ENCODE data around the gene MACO1. TPM values are rescaled to one million over a fixed set of nuclear protein-coding genes. Genes with fewer than 3 reads are reported as not detected.
"Not testable (repeated sequence)": the region's sequence is repeated elsewhere in the genome, so short reads cannot be mapped to it uniquely, and the experiment has no call there.

Gene MACO1
- total RNA-seq, 1 donor: 19.9 TPM

DNA sequence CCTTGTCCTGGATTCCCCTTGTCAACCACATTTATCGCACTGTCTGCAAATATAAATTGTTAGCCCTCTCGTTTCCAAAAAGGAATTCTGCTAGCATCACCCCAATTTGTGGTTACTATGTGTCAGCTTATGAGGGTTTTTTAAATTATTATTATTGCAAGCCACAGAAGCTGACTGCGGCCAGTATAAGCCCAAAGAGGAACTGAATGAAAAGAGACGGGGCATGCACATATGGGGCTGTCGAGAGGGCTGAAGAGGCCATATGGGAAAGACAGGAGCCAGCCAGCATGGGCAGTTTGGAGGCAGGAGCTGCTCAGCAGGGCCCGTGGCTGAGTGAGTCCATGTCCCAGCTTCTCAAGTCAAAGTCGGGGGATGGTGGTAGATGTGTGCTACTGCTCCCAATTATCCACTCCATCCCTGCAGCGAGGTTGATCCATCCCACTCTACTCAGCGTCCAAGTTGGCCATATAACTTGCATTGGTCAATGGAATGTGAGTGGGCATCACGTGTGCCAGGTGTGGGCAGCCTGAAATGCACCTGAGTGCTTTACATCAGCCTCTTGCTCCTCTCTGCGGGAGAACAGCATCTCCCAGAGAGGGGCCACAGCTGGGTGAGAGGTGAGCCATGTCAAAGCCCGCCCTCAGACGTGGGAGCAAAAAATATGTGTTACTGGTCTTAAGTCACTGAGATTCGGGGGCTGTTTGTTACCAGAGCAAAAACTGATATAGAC lies 75.1 kb downstream of the MACO1 start:
- H3K4me3 ChIP-seq (ENCODE audit: low read depth, low read length): no peak overlapping the region
- no peak for DNase-seq (ENCODE audit: low read depth)
- TF ChIP-seq, protein P1, sequence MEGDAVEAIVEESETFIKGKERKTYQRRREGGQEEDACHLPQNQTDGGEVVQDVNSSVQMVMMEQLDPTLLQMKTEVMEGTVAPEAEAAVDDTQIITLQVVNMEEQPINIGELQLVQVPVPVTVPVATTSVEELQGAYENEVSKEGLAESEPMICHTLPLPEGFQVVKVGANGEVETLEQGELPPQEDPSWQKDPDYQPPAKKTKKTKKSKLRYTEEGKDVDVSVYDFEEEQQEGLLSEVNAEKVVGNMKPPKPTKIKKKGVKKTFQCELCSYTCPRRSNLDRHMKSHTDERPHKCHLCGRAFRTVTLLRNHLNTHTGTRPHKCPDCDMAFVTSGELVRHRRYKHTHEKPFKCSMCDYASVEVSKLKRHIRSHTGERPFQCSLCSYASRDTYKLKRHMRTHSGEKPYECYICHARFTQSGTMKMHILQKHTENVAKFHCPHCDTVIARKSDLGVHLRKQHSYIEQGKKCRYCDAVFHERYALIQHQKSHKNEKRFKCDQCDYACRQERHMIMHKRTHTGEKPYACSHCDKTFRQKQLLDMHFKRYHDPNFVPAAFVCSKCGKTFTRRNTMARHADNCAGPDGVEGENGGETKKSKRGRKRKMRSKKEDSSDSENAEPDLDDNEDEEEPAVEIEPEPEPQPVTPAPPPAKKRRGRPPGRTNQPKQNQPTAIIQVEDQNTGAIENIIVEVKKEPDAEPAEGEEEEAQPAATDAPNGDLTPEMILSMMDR (IDR thresholded peaks at IDR 0.05; ENCODE audit: insufficient read depth, low read depth, low read length): no peak

DNA sequence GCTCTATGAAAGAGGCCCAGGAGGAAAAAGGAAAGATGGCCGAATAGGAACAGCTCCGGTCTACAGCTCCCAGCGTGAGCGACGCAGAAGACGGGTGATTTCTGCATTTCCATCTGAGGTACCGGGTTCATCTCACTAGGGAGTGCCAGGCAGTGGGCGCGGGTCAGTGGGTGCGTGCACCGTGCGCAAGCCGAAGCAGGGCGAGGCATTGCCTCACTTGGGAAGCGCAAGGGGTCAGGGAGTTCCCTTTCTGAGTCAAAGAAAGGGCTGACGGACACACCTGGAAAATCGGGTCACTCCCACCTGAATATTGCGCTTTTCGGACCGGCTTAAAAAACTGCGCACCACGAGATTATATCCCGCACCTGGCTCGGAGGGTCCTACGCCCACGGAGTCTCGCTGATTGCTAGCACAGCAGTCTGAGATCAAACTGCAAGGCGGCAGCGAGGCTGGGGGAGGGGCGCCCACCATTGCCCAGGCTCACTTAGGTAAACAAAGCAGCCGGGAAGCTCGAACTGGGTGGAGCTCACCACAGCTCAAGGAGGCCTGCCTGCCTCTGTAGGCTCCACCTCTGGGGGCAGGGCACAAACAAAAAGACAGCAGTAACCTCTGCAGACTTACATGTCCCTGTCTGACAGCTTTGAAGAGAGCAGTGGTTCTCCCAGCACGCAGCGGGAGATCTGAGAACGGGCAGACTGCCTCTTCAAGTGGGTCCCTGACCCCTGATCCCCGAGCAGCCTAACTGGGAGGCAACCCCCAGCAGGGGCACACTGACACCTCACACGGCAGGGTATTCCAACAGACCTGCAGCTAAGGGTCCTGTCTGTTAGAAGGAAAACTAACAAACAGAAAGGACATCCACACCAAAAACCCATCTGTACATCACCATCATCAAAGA lies 76.1 kb downstream of the MACO1 start:
- DNase-seq (ENCODE audit: low read depth); H3K4me3 ChIP-seq (ENCODE audit: low read depth, low read length): not testable (repeated sequence)

DNA sequence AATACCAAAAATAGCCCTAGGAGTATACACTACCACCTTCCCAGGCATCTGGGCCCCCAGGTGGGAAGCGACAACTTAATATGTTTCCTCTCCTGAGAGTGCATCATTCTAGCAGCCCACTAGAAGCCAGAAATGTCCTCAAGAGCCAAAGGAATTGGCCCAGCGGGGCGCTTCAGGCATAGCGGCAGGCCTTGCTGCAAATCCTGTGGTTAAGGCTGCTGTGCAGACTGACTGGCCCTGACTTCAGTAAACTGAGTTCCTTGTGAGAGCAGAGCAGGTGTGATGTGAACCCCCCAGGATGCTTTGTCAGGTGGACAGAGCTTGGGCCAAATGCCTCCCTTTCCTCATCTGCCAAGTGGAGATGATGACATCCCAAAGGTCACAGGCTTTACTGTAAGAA lies 83.0 kb downstream of the MACO1 start:
- H3K4me3 ChIP-seq (ENCODE audit: low read depth, low read length): no peak overlapping the region
- TF ChIP-seq, protein P1 (IDR thresholded peaks at IDR 0.05; ENCODE audit: insufficient read depth, low read depth, low read length): no peak
- no peak for DNase-seq (ENCODE audit: low read depth)

DNA sequence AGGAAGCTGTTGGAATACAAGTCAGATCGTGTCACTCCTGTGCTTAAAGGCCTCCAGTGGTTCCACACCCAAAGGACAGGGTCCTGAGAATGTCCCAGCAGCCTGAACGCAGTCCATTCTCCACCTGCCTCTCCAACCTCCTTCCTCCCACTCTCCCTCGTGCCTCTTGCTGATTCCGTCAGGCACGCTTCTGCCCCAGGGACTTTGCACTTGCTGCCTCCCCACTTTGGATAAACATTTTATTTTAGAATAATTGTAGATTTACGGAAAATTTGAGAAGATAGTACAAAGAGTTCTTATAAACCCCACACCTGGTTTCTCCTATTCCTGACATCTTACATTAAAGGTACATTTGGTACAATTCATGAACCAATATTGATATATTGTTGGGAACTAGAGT lies 84.3 kb downstream of the MACO1 start:
- TF ChIP-seq, protein P1 (IDR thresholded peaks at IDR 0.05; ENCODE audit: insufficient read depth, low read depth, low read length): no peak
- no peak overlapping the region for H3K4me3 ChIP-seq (ENCODE audit: low read depth, low read length)
- DNase-seq (ENCODE audit: low read depth): no peak

DNA sequence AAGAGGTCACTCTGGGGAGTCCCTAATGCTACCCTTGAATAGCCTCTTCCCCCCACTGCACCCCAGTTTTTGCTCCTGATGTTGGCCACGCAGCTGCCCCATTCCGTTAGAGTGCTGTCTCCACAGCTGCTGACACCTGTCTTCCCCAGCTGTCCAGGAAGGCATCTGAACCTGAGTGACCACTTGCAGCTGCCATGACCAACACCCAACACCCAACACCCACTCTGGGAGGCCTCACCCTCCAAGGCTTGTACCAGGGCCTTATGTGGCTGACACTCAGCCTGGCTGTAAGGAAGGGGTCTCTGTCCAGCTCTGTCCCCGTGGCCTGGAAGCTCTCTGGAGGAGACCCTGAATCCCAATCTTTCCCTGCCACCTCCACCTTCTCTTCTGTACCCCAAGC lies 86.0 kb downstream of the MACO1 start:
- H3K4me3 ChIP-seq (ENCODE audit: low read depth, low read length): no peak overlapping the region
- no peak for DNase-seq (ENCODE audit: low read depth)
- TF ChIP-seq, protein P1 (IDR thresholded peaks at IDR 0.05; ENCODE audit: insufficient read depth, low read depth, low read length): no peak

DNA sequence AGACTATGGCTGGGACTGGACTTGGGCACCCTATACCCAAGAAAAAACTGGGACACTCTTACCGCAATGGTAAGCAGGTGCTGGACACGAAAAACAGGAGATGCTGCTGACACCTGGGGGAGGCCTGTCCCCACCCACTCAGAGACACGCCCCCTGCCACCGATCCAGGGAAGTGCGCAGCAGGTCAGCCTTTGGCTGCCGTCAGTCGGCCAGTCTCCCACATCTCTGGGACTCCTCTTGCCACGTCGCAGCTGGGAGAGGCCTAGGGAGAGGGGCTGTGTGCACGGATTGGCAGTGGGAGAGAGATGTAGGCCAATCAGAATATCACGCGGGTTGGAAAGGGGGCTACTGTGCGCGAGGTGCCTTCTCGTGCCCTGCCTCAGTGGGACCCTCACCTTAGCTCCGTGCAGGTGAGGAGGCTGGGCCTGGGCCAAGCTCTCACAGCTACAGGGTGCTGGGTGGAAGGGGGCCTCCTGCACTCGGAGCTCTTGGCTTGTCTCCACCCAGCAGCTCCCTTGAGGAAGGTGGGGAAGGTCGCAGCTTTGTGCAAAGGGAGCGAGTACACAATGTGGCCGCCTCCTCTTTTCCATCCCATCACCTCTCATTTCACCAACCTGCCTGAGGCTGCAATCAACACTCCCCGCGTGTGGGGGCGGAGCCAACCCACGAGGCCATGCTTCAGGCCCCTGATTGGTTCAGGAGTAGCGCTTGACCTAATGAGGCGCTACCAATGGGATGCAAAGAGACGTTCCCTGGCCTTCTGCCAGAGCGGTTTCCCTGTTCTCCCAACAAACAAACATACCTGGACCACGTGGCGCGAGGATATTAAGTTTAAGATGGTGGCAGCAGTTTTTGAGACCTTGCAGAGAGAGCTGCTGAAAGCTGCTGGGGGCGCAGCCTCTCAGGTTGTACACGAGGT lies 87.0 kb downstream of the MACO1 start:
- DNase-seq (ENCODE audit: low read depth): no peak
- TF ChIP-seq, protein P1 (IDR thresholded peaks at IDR 0.05; ENCODE audit: insufficient read depth, low read depth, low read length): no peak
- H3K4me3 ChIP-seq (ENCODE audit: low read depth, low read length): no peak overlapping the region

All from fibroblast of villous mesenchyme (primary cell).